Neural cell (in vitro differentiated cells): ENCODE results near the gene FGFBP2.

Experiments used
- CTCF ChIP-seq: fragments of 450-650 bp; IDR thresholded peaks from 2 replicates; pipeline ENCODE4 v1.5.1; 2014; ENCODE audit warnings: antibody characterized with exemption, mild to moderate bottlenecking, moderate library complexity; ENCODE audit not compliant: poor library complexity, severe bottlenecking
- EP300 ChIP-seq: fragments of 450-650 bp; conservative IDR thresholded peaks from 2 replicates; pipeline ENCODE4 v1.6.1; 2014; ENCODE audit warnings: antibody characterized with exemption, mild to moderate bottlenecking, moderate library complexity; ENCODE audit not compliant: poor library complexity, severe bottlenecking
- EZH2 ChIP-seq: fragments of 200-600, 300-800 bp; shearing (Covaris generic), sonication (generic); IDR thresholded peaks from 2 replicates; pipeline ENCODE4 v1.6.1; 2014; ENCODE audit warnings: antibody characterized with exemption, low read length, borderline replicate concordance, mild to moderate bottlenecking; ENCODE audit not compliant: insufficient read depth, poor library complexity, severe bottlenecking
- MXI1 ChIP-seq: fragments of 450-650 bp; conservative IDR thresholded peaks from 2 replicates; pipeline ENCODE4 v1.6.1; 2014; ENCODE audit warnings: antibody characterized with exemption, mild to moderate bottlenecking; ENCODE audit not compliant: poor library complexity, severe bottlenecking
- POLR2AphosphoS5 ChIP-seq: IDR thresholded peaks from 2 replicates; pipeline ENCODE4 v1.6.1; 2012
- RAD21 ChIP-seq: fragments of 450-650 bp; conservative IDR thresholded peaks from 2 replicates; pipeline ENCODE4 v1.6.1; 2014; ENCODE audit warnings: antibody characterized with exemption, mild to moderate bottlenecking, moderate library complexity
- REST ChIP-seq: IDR thresholded peaks from 2 replicates; pipeline ENCODE4 v1.6.1; 2012; ENCODE audit warnings: borderline replicate concordance
- SMC3 ChIP-seq: fragments of 450-650 bp; conservative IDR thresholded peaks from 2 replicates; pipeline ENCODE4 v1.6.1; 2014; ENCODE audit warnings: antibody characterized with exemption, mild to moderate bottlenecking, moderate library complexity; ENCODE audit not compliant: poor library complexity
- TAF1 ChIP-seq: IDR thresholded peaks from 2 replicates; pipeline ENCODE4 v1.6.1; 2012; ENCODE audit warnings: low read depth

- TF ChIP-seq POLR2AphosphoS5, result no peak
- no peak for TF ChIP-seq CTCF
- TF ChIP-seq RAD21, result no peak
- TF ChIP-seq REST, result no peak
- no peak for TF ChIP-seq TAF1
- TF ChIP-seq EZH2, result no peak
- no peak for TF ChIP-seq EP300
- TF ChIP-seq SMC3, result no peak
- TF ChIP-seq MXI1, result no peak
Observed at GRCh38 chr4:15912236-15912635, 50.7 kb downstream of the FGFBP2 start.
